ENCODE results near the gene LIX1L. TPM values are rescaled to one million over a fixed set of nuclear protein-coding genes. Genes with fewer than 3 reads are reported as not detected.

LIX1L gene
- total RNA-seq: 10 to 100 TPM; 30.8 to 57.1 (median 41.5) TPM

DNA sequence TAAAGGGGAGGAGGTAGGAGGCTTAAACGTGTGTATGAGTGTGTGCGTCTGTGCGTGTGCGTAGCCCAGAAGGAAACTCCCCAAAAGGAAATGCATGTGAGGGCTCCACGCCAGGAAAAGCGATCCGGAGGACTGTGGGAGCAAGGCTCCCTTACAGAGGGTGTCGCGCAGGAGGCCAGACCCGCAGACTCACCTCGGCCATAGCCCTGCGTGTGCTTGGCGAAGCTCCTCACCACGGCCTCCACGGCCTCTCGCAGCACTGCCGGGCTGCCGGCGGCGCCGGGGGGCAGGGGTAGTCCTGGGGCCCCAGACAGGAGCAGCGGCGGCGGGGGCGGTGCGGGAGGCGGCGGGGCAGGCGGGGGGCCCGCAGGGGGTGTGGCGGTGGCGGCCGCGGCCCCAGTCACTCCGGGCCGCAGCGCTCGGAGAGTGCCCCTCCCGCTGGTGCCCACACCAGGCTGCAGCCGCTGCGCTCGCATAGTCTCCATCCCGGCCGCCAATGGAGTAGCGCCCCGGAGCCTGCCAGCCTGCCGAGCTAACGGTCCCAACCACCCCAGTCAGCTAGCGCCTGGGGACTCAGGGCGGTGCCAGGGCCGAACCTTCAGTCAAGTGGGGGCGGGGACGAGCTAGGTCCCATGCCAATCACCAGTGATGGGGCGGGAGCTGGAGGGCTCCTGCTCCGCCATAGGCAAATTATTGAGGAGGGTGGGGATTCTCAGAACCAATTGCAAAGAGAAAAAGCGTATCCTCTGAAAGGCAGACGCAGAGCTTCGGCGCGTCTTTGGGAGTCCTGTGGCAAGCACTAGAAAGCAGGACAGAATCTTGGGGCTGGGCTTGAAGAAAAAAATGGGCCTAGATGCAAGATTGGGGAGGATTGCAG lies at the start of gene LIX1L:
Gene LIX1L, minus strand, starts transcription at position 575 of the 877 bp plus-strand sequence. Its CDS starts 90 bp downstream, at position 485.
- peak within 1 kb of the TSS; percentile 77 to 83 (median 78) for H3K4me3 ChIP-seq
- H3K27ac ChIP-seq: peak within 1 kb of the TSS; percentile 91 to 97 (median 96)
- DNase-seq (ENCODE audit: low spot score in 2 of 2): peak; percentile 94 to 95
- H3K36me3 ChIP-seq: no peaks in the 10 kb centered on the region
- TF ChIP-seq EP300 (IDR thresholded peaks at IDR 0.05) (peak; percentile 33 to 97), POLR2A (IDR thresholded peaks at IDR 0.05) (peak; percentile 86 to 93), CTCF (IDR thresholded peaks at IDR 0.05) (peak in 1 of 5 experiments; percentile 30)
- H3K9me3 ChIP-seq: no peaks in the 10 kb centered on the region
- peaks cover 0 to 82% (median 38%) of the 10 kb centered on the region in 4 donors for H3K4me1 ChIP-seq
- WGBS, 2 donors: 0 to 1% methylated on average over 24 to 40 of the region's 60 CpGs
- no peaks in the 10 kb centered on the region for H3K27me3 ChIP-seq

DNA sequence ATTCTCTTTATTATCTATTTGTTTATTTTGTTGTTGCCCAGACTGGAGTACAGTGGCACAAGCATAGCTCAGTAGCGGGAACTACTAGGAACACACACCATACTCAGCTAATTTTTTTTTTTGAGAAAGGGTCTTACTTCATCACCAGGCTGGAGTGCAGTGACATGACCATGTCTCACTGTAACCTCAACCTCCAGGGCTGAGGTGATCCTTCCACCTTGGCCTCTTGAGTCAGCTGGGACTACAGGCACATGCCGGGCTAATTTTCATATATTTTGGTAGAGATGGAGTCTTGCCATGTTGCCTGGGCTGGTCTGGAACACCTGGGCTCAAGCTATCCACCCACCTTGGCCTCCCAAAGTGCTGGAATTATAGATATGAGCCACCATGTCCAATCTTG lies 43.9 kb upstream of the LIX1L start:
- Histone ChIP-seq H3K27me3 (no peaks in the 10 kb centered on the region), H3K4me1 (peaks cover 0 to 78% (median 43%) of the 10 kb centered on the region in 4 donors), H3K4me3 (no peak overlapping the region), H3K9me3 (no peaks in the 10 kb centered on the region), H3K36me3 (no peaks in the 10 kb centered on the region), H3K27ac (peak overlapping the region; percentile 44 to 99 (median 76))
- 88 to 93% methylated on average over 2 of the region's 2 CpGs for WGBS, 2 donors
- TF ChIP-seq EP300 (IDR thresholded peaks at IDR 0.05) (no peak), POLR2A (IDR thresholded peaks at IDR 0.05) (no peak), CTCF (IDR thresholded peaks at IDR 0.05) (no peak)
- no peak for DNase-seq (ENCODE audit: low spot score in 2 of 2)

DNA sequence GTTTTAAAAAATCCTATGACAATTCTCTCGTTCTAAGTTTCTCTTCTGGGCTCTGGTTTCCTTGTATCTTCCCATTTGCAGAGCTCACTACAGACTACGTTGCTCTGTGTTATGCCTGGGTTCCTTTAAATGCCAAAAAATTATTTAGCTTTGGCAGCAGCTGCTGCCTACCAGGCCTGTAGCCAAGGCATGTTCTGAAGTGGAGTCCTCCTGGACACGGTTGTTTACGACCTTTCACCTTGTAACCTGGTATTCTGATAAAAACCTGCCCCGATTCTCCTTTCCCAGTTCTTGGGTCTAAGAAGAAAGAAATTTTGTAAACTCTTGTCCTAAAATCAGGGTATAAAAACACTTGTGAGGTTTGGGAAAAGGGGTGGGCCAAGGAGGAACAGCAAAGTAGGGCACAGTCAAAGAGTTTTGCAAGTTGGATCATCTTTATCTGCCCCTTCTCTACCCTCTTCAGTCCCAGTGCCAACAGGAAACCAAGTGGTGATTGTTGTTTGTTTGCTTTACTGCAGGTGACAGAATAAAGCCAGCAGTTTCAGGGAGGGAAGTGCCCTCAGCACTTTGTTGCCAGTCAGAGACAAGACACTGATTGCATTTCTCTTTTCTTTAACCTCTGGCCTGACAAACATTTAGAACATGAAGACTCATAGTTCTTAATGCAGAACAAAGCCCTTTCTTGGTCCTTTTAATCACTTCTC lies 41.7 kb upstream of the LIX1L start:
- Histone ChIP-seq H3K27me3 (no peaks in the 10 kb centered on the region), H3K36me3 (peaks cover 5 to 16% (median 15%) of the 10 kb centered on the region in 3 donors), H3K27ac (peak overlapping the region; percentile 94 to 99 (median 97)), H3K4me1 (peaks cover 0 to 58% (median 29%) of the 10 kb centered on the region in 4 donors), H3K4me3 (peak overlapping the region in 3 of 4 donors; percentile 17 to 79 (median 67)), H3K9me3 (no peaks in the 10 kb centered on the region)
- no peak for DNase-seq (ENCODE audit: low spot score in 2 of 2)
- 19 to 23% methylated on average over 5 of the region's 5 CpGs for WGBS, 2 donors
- TF ChIP-seq POLR2A (IDR thresholded peaks at IDR 0.05): peak in 1 of 2 donors; percentile 28
- peak; percentile 33 to 73 for TF ChIP-seq EP300 (IDR thresholded peaks at IDR 0.05)
- no peak for TF ChIP-seq CTCF (IDR thresholded peaks at IDR 0.05)

DNA sequence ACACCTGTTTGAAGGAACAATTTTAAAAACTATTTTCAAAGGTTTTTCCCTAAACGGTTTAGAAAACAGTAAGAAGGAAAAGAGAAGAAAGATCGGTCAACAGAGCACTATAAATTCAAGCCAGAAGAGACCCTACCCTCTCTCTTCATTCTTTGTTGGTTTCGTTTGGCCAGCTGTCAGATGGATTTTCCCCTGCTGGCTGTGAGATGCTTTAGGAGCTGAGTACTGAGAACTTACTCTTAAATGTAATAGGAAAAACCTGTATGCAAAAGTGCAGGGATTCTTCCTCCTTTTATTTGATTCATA lies 39.9 kb upstream of the LIX1L start:
- WGBS, 2 donors: 2% methylated on average over 3 of the region's 3 CpGs
- DNase-seq (ENCODE audit: low spot score in 2 of 2): no peak
- Histone ChIP-seq H3K27me3 (no peaks in the 10 kb centered on the region), H3K36me3 (peaks cover 22 to 33% (median 32%) of the 10 kb centered on the region in 3 donors), H3K4me3 (peak overlapping the region; percentile 67 to 97 (median 78)), H3K27ac (peak overlapping the region; percentile 94 to 99 (median 97)), H3K4me1 (peaks cover 0 to 48% (median 29%) of the 10 kb centered on the region in 4 donors), H3K9me3 (no peaks in the 10 kb centered on the region)
- no peak for TF ChIP-seq POLR2A (IDR thresholded peaks at IDR 0.05)
- TF ChIP-seq CTCF (IDR thresholded peaks at IDR 0.05): peak in 2 of 5 experiments; percentile 12 to 35
- no peak for TF ChIP-seq EP300 (IDR thresholded peaks at IDR 0.05)
